ENCODE measurements around the gene CHCHD2. TPM values are rescaled to one million over a fixed set of nuclear protein-coding genes. Genes with fewer than 3 reads are reported as not detected.

Gene CHCHD2
- total and polyA plus RNA-seq, 2 of the 13 experiments (the other 11 are each of a cell fraction or from before 2014, with no cell fraction given): 330 to 572 TPM

GRCh38 chr7:56079450-56080185, 26.7 kb downstream of the CHCHD2 start (continued):
- no peak for TF ChIP-seq CENPBD1 (CRISPR knock-in tag; IDR thresholded peaks at IDR 0.05; ENCODE audit: borderline replicate concordance, low read depth)
- TF ChIP-seq ZNF34 (CRISPR knock-in tag; IDR thresholded peaks at IDR 0.05; ENCODE audit: borderline replicate concordance): no peak
- TF ChIP-seq KLF9 (CRISPR knock-in tag; IDR thresholded peaks at IDR 0.05; ENCODE audit: low read depth): no peak
- TF ChIP-seq ZNF24 (IDR thresholded peaks at IDR 0.05): no peak
- TF ChIP-seq ZNF30 (CRISPR knock-in tag; IDR thresholded peaks at IDR 0.05): no peak
- TF ChIP-seq ZNF333 (CRISPR knock-in tag; IDR thresholded peaks at IDR 0.05; ENCODE audit: borderline replicate concordance): no peak
- TF ChIP-seq CHCHD3 (CRISPR knock-in tag; IDR thresholded peaks at IDR 0.05): no peak
- TF ChIP-seq, protein P1, sequence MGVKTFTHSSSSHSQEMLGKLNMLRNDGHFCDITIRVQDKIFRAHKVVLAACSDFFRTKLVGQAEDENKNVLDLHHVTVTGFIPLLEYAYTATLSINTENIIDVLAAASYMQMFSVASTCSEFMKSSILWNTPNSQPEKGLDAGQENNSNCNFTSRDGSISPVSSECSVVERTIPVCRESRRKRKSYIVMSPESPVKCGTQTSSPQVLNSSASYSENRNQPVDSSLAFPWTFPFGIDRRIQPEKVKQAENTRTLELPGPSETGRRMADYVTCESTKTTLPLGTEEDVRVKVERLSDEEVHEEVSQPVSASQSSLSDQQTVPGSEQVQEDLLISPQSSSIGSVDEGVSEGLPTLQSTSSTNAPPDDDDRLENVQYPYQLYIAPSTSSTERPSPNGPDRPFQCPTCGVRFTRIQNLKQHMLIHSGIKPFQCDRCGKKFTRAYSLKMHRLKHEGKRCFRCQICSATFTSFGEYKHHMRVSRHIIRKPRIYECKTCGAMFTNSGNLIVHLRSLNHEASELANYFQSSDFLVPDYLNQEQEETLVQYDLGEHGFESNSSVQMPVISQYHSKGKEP (CRISPR knock-in tag; IDR thresholded peaks at IDR 0.05): no peak
- TF ChIP-seq PATZ1 (CRISPR knock-in tag; IDR thresholded peaks at IDR 0.05): 0 out of 2 replicates have a peak, but pooled peaks have one; percentile 36
- peak; percentile 33; the same call in 1 of the 2 replicates for TF ChIP-seq UBTF (CRISPR knock-in tag; IDR thresholded peaks at IDR 0.05)
- no peak for TF ChIP-seq ZNF543 (CRISPR knock-in tag; IDR thresholded peaks at IDR 0.05)
- TF ChIP-seq, protein P2, sequence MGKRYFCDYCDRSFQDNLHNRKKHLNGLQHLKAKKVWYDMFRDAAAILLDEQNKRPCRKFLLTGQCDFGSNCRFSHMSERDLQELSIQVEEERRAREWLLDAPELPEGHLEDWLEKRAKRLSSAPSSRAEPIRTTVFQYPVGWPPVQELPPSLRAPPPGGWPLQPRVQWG (CRISPR knock-in tag; IDR thresholded peaks at IDR 0.05; ENCODE audit: borderline replicate concordance, low read depth): no peak
- no peak for TF ChIP-seq ZFP62 (CRISPR knock-in tag; IDR thresholded peaks at IDR 0.05)
- TF ChIP-seq DMAP1 (CRISPR knock-in tag; IDR thresholded peaks at IDR 0.05): no peak
- no peak for TF ChIP-seq ZFP1 (CRISPR knock-in tag; IDR thresholded peaks at IDR 0.05)
- no peak for TF ChIP-seq EED (CRISPR knock-in tag; IDR thresholded peaks at IDR 0.05)
- TF ChIP-seq, protein P3, sequence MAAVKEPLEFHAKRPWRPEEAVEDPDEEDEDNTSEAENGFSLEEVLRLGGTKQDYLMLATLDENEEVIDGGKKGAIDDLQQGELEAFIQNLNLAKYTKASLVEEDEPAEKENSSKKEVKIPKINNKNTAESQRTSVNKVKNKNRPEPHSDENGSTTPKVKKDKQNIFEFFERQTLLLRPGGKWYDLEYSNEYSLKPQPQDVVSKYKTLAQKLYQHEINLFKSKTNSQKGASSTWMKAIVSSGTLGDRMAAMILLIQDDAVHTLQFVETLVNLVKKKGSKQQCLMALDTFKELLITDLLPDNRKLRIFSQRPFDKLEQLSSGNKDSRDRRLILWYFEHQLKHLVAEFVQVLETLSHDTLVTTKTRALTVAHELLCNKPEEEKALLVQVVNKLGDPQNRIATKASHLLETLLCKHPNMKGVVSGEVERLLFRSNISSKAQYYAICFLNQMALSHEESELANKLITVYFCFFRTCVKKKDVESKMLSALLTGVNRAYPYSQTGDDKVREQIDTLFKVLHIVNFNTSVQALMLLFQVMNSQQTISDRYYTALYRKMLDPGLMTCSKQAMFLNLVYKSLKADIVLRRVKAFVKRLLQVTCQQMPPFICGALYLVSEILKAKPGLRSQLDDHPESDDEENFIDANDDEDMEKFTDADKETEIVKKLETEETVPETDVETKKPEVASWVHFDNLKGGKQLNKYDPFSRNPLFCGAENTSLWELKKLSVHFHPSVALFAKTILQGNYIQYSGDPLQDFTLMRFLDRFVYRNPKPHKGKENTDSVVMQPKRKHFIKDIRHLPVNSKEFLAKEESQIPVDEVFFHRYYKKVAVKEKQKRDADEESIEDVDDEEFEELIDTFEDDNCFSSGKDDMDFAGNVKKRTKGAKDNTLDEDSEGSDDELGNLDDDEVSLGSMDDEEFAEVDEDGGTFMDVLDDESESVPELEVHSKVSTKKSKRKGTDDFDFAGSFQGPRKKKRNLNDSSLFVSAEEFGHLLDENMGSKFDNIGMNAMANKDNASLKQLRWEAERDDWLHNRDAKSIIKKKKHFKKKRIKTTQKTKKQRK (IDR thresholded peaks at IDR 0.05; ENCODE audit: low read length): no peak
- no peak for TF ChIP-seq REL (CRISPR knock-in tag; conservative IDR thresholded peaks at IDR 0.05)
- no peak for TF ChIP-seq AHR (CRISPR knock-in tag; IDR thresholded peaks at IDR 0.05)
- no peak; the same call in 1 of the 2 replicates for TF ChIP-seq ZNF572 (CRISPR knock-in tag; IDR thresholded peaks at IDR 0.05)

Data from HepG2 (cell line).